Activated naive CD8-positive, alpha-beta T cell treated with anti-CD3 and anti-CD28 coated beads, Interleukin-2, amount 50 U/mL, for 16 hours (primary cell): Measurements from ENCODE around the gene THSD7A.

ENCODE experiments used
- DNase-seq: peaks from one replicate; pipeline ENCODE4 v3.0.0-alpha.2; 2020; ENCODE audit warnings: low read depth, low spot score

THSD7A gene

GRCh38 chr7:11633310-11633709 is 198.7 kb downstream of the THSD7A start:
- DNase-seq: no peak

DNA sequence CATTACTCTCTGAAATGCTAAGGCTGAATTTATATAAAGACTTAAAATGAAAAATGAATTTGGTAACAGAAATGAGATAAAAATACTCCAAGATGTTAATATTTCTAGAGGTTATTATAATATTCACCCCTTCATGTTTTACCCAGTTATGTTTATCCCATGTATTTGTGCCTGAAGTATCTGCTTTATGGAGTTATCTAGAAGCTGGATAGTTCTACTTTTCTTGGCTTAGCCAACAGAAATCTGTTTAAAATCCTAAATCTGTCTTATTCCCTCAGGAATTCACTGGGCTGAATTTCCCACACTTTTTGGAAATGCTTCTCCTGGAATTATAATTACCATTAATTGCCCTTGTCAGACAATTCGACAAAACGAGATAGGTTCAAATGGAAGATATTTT is 201.6 kb downstream of the THSD7A start:
- DNase-seq: no peak

DNA sequence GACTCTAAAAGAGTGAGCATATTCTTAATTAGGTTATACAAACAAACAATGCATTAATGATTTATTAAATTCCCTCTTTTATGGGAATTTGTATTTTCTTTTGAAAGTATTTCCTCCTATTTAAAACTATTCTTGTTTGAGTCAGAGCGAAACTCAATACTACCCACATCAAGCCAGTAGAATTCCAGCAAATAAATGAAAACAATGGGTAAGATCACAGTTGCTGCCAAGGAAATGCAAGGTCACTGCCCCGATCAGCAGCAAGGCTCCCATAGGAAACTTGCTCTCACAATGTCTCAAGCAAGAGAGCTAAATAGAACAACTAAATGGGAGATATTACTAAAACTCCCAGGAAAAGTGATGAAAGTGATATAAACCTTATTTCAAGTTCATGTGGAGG is 206.3 kb downstream of the THSD7A start:
- no peak for DNase-seq

DNA sequence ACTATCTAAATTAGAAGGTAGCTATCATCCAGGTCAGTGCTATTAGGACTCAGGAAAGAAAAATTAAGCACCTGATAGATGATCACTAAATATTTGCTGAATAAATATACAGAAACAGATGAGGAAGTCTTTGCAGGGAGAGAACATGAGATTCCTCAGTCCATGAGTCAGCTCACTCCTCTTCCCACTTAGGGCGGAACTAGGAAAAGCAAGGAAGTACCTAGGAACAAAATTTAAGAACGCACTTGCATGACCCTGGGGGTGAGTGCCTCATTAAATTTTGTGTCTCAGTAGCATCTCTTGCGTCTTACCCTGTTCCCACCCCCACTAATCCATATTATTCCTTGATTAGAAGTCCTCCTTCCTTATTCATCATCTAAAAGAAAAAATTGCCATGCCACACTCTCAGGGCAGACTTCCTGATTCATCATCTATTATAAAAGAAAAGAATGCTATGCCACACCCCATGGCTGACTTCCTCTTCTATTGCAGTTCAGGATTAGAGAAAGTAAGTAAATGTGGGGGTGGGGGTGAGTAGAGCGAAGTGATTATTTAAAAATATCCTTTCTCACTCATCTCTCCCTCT is 208.8 kb downstream of the THSD7A start:
- DNase-seq: no peak

- no peak for DNase-seq
Observed at GRCh38 chr7:11620406-11621253, 211.4 kb downstream of the THSD7A start.

GRCh38 chr7:11616466-11616865 is 215.5 kb downstream of the THSD7A start:
- no peak for DNase-seq

- DNase-seq: no peak
Observed at GRCh38 chr7:11615174-11615573, 216.8 kb downstream of the THSD7A start.

DNA sequence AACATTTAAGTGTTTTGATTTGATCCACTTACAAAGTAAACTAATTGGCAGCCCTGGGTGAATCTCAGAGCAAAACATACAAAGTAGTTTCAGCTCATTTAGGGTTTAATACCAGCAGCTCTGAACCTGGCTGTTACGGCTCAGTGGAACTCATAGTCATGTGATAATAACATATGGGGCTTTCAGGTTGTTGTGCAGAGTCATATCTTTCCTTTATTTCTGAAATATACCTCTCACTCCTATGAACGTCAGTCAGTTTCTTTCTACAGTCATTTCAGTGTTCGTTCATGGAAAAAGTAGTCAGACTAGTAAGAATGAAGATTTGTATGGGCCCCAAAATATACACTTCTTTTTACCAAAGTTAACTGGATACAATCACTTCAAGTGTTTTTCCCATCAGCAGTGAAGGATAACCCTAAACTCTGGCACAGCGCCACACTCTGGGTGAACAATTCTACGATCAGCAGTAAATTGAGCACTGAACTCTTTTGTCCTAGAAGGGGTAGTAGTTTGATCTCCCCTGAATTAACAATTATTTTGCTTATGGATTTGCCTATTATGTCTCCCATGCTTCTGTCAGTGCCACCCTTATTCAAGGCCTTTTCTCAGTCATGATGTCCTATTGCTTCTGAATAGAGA is 218.6 kb downstream of the THSD7A start:
- DNase-seq: no peak

DNA sequence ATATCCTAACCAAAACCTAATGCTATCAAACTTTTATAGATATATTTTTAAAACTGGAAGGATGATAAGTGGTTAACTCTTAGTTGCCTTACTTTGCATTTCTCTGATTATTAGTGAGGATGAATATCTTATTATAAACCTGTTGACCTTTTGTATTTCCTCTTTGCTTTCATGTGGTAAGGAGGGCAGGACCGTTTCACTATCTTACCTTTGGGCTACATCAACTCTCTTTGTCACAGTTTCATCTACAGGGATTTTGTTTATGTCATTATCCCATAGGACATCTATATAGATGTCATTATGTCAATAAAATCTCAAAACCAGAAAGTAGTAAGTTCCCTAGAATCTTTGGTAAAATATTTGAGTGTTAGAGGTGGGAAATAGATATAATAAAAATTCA is 219.3 kb downstream of the THSD7A start:
- no peak for DNase-seq

- DNase-seq: no peak
Observed at GRCh38 chr7:11609096-11609670, 222.8 kb downstream of the THSD7A start.

- DNase-seq: no peak
Observed at GRCh38 chr7:11607686-11608085, 224.3 kb downstream of the THSD7A start.

DNA sequence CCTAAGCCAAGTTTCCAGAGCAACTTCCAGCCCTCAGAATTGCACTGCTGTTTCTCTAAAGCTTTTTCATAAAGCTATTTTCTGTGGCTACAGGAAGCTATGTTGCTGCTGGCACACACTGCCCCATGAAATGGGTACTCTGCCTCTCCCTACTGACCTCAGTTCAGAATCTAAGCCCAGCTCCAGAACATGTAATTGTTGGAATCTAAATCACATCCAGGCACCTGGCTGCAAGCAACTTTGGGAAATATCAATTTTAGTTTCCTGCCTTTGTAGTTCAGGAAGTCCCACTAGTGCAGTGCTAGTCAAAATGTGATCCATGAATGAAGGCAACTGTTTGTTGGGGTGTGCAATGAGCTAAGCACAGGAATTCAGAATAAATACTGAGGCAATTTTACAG is 226.2 kb downstream of the THSD7A start:
- DNase-seq: no peak

DNA sequence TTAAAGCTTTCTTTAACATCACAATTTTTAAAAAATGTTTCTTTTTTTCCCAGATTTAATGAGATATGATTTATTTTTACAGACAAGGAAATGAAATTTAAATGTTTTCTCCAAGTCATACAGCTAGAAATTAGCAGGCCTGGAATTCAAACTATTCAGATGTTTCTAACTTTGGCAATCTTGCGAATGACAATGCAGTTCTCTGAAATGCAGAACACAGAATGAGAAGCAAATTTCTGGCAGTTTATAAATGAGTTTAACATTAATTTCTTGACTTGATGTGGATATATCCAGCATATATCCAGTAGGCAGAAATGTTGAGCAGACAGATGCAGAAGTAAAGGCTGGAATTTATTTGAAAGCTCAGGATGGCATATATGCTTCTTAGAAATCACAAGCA is 227.5 kb downstream of the THSD7A start:
- DNase-seq: no peak

- no peak for DNase-seq
Observed at GRCh38 chr7:11601761-11602160, 230.2 kb downstream of the THSD7A start.

DNA sequence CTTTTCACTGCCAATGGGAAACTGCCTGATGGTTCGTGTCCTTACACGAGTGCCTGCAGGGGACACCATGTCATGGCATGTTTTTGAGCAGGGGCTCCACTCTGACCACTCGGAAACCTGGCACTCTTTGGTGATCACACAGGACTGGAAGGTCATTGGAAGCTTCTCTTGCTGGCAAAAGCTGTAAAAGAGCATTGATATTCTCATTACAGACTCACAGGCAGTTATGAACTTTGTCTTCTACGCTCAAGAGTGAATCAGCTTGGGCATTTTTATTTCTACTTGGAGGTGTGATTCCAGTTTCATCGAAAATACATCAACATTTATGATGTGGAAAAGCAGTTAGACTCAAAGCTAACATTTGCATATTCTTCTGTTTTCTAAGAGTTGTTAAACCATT is 238.7 kb downstream of the THSD7A start:
- DNase-seq: no peak

GRCh38 chr7:11592699-11593098 is 239.3 kb downstream of the THSD7A start:
- DNase-seq: no peak

GRCh38 chr7:11591943-11592342 is 240.1 kb downstream of the THSD7A start:
- no peak for DNase-seq

DNA sequence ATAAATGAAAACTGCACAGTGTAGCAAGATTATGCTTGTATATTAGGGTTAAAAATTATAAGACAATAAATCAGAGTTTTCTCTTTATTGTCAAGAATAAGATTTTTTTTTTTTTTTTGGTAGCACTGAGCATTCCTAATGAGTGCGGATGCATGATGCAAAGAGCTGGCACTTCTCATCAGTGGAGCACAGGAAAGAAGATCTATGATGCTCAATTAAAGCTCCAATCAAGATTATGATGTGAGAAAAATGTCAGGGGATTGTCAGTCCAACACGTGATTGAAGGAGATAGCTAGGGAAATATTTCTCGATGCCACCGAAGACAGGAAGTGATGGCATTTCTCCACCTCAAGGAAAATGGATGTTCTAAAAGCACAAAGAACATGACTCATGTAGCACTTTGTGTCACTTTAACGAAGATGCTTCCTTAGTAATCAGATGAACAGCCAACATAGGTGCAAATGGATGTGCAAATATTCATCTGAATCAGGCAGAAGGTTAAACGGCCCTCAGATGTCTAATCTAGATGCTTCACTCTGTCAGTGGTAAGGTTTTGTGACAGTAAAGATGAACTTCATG is 240.9 kb downstream of the THSD7A start:
- DNase-seq: no peak

DNA sequence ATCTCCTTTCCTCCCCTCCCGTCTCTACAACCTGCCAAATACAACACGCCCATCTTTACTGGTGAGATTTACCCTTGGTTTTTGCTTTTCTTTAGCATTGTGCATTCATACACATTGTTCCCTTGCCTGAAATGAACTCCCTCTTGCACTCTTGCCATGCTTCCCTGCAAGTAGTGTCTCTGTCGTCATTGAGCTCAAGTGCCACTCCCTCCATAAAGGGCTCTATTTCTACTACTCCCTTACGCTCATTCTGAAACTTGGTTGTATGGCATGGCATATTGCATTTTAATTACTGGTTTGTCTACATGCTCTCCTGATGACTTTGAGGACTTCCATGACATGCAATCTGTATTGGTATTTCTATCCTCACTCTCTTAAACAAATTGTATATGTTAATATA is 242.7 kb downstream of the THSD7A start:
- no peak for DNase-seq

DNA sequence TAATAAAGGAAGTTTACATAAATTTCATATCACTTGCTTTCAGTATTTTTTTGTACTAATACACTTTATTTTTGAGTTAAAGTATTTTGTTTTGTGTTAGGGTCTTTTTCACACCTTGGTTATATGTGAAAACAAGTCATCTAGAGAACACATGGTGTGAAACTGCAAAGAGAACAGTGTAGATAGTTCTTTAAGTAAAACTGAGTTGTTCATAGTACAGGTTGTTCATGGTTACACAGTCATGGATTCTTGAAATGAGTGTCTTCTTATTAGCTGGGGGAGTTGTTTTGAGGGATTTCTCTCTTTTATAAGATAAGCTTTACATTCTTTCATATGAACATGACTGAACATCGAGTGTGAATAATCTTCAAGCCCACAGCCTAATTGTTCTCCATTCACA is 244.2 kb downstream of the THSD7A start:
- DNase-seq: no peak

GRCh38 chr7:11587048-11587447 is 244.9 kb downstream of the THSD7A start:
- DNase-seq: no peak

GRCh38 chr7:11584406-11585031 is 247.5 kb downstream of the THSD7A start:
- DNase-seq: no peak
